ENCODE measurements around the gene ARMC7.
"Not testable (repeated sequence)": the region's sequence is repeated elsewhere in the genome, so short reads cannot be mapped to it uniquely, and the experiment has no call there.

Gene ARMC7

DNA sequence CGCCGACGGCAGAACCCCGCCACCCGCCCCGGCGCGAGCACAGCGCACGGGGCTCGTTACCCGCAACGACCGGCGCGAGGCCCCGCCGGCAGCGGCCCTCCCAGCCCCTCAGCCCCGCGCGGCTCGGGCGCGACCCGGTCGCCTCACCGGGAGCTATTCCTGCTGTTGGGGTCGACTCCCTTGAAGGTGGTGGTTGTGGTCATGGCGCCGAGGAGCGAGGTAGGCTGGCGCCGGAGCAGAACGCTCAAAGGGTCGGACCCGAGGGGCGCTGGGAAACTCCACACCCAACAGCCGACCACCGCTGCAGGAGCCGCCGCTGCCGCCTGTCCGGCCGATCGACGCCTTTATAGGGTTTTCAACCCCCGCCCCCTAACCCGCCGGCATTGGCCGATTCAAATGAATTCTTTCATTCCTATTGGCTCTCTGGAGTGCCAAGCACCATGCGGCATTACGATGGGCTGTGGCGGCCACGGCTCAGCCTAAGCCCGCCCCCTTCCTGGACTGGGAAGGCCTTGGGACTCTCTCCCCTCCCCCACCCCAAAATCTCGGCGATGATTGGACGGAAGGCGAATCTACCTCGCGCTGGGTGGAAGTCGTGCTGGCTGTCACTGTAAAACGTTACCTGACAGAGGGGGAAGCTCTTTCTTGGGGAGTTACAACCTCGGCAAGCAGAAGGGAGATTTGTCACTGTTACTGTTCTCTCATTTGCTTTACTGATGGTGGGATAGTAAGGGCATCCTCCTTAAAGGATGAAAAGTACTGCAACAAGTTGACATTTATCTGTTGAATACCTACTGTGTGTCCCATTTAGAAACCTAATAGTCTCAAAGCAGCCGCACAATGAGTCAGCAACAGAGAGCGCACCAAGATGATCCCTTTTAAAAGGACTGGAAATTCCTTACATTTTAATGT lies 44.7 kb downstream of the ARMC7 start, which contains the start of gene JPT1:
Gene JPT1 (minus strand): TSS at position 318 of the 912 bp plus-strand sequence. CDS start 115 bp downstream, at position 203.
- DNase-seq (ENCODE audit: low spot score): peak; percentile 97

- DNase-seq (ENCODE audit: low spot score): no peak
These were observed 45.4 kb downstream of the ARMC7 start for GRCh38 chr17:75155191-75155601.

GRCh38 chr17:75158480-75158879 lies 48.7 kb downstream of the ARMC7 start:
- not testable (repeated sequence) for DNase-seq (ENCODE audit: low spot score)

DNA sequence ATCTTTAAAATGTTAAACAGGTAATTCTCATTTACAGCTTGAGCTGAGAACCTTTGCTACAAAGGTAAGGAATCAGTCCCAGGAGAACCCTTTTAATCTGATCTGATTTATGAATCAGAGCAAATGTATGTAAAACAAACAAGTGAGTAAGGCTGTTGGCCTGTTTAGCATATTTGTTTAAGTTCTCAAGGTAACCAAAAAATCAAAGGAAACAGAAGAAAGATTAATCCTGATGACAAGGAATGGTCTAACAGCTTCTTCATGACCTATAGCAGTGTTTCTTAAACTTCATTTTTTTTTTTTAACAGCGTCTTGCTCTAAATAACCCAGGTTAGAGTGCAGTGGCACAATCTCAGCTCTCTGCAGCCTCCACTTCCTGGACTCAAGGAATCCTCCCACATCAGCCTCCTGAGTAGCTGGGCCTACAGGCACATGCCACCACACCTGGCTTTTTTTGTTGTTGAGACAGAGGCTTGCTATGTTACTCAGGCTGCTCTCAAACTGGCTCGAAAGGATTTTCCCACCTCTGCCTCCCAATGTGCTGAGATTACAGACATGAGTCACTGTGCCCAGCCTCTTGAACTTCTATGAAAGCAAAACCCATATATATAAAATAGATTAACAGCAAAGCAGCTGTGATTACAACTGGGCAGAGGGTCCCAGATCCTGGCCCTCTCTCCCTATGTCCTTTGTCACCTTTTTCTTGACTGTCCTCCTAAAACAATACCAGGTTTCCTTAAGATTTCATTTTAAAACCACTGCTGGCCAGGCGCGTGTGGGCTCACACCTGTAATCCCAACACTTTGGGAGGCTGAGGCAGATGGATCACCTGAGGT lies 49.6 kb downstream of the ARMC7 start:
- DNase-seq (ENCODE audit: low spot score): no peak

GRCh38 chr17:75160211-75160610 lies 50.4 kb downstream of the ARMC7 start:
- DNase-seq (ENCODE audit: low spot score): no peak

- no peak for DNase-seq (ENCODE audit: low spot score)
These were observed 53.3 kb downstream of the ARMC7 start for GRCh38 chr17:75163074-75163473.

DNA sequence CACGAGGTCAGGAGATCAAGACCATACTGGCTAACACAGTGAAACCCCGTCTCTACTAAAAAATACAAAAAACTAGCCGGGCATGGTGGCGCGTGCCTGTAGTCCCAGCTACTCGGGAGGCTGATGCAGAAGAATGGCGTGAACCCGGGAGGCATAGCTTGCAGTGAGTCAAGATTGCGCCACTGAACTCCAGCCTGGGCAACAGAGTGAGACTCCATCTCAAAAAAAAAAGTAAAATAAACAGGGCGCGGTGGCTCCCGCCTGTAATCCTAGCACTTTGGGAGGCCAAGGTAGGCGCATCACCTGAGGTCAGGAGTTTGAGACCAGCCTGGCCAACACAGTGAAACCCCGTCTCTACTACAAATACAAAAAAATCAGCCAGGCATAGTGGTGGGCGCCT lies 54.8 kb downstream of the ARMC7 start:
- DNase-seq (ENCODE audit: low spot score): not testable (repeated sequence)

GRCh38 chr17:75168998-75169397 lies 59.2 kb downstream of the ARMC7 start:
- no peak for DNase-seq (ENCODE audit: low spot score)

GRCh38 chr17:75173526-75173925 lies 63.8 kb downstream of the ARMC7 start:
- no peak for DNase-seq (ENCODE audit: low spot score)

GRCh38 chr17:75174996-75175395 lies 65.2 kb downstream of the ARMC7 start:
- DNase-seq (ENCODE audit: low spot score): no peak

- no peak for DNase-seq (ENCODE audit: low spot score)
These were observed 66.9 kb downstream of the ARMC7 start for GRCh38 chr17:75176625-75177024.

DNA sequence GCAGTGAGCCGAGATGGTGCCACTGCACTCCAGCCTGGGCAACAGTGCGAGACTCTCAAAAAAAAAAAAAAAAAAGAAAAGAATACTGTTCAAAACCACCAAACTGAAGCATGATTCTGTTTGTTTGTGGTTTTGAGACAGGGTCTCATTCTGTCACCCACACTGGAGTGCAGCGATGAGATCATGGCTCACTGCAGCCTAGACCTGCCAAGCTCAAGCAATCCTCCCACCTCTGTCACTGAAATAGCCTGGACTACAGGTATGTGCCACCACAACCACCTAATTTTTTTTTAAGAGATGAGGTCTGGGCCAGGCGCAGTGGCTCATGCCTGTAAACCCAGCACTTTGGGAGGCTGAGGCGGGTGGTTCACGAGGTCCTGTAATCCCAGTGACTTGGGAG lies 68.7 kb downstream of the ARMC7 start:
- no peak for DNase-seq (ENCODE audit: low spot score)

Data from left forelimb (tissue), 1 donor.